Measurements from ENCODE around the gene PDE5A. TPM values are rescaled to one million over a fixed set of nuclear protein-coding genes. Genes with fewer than 3 reads are reported as not detected.
"Not testable (repeated sequence)": the region's sequence is repeated elsewhere in the genome, so short reads cannot be mapped to it uniquely, and the experiment has no call there.

The PDE5A gene
- total RNA-seq, 6 experiments from 2014 or later, result 0.56 to 2.4 (median 0.91) TPM

GRCh38 chr4:119664168-119664907 lies 35.7 kb upstream of the PDE5A start:
- Histone ChIP-seq H3K36me3 (no peaks in the 10 kb centered on the region), H3K27ac (no peak overlapping the region), H3K4me1 (no peaks in the 10 kb centered on the region), H3K9me3 (no peaks in the 10 kb centered on the region), H3K4me3 (no peak overlapping the region), H3K27me3 (no peaks in the 10 kb centered on the region)
- WGBS (ENCODE audit: insufficient coverage, low coverage, low lambda C conversion rate, missing lambda C conversion rate), result 48% methylated on average over 3 of the region's 3 CpGs
- peak in 2 of 4 donors; percentile 50 to 61 for ATAC-seq
- TF ChIP-seq, protein P1, sequence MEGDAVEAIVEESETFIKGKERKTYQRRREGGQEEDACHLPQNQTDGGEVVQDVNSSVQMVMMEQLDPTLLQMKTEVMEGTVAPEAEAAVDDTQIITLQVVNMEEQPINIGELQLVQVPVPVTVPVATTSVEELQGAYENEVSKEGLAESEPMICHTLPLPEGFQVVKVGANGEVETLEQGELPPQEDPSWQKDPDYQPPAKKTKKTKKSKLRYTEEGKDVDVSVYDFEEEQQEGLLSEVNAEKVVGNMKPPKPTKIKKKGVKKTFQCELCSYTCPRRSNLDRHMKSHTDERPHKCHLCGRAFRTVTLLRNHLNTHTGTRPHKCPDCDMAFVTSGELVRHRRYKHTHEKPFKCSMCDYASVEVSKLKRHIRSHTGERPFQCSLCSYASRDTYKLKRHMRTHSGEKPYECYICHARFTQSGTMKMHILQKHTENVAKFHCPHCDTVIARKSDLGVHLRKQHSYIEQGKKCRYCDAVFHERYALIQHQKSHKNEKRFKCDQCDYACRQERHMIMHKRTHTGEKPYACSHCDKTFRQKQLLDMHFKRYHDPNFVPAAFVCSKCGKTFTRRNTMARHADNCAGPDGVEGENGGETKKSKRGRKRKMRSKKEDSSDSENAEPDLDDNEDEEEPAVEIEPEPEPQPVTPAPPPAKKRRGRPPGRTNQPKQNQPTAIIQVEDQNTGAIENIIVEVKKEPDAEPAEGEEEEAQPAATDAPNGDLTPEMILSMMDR (IDR thresholded peaks at IDR 0.05), result peak in 1 of 4 donors; percentile 37
- TF ChIP-seq POLR2A (IDR thresholded peaks at IDR 0.05), result no peak
- intact Hi-C loops (cut with DNase I), result no loop called here
- DNase-seq, result no peak

- H3K9me3 ChIP-seq, result no peaks in the 10 kb centered on the region
- intact Hi-C loops (cut with DNase I), result no loop called here
- no peak overlapping the region for H3K4me3 ChIP-seq
- no peak overlapping the region for H3K27ac ChIP-seq
- no peaks in the 10 kb centered on the region for H3K4me1 ChIP-seq
- TF ChIP-seq POLR2A (IDR thresholded peaks at IDR 0.05), result no peak
- TF ChIP-seq, protein P1 (IDR thresholded peaks at IDR 0.05), result no peak
- no peaks in the 10 kb centered on the region for H3K36me3 ChIP-seq
- no peaks in the 10 kb centered on the region for H3K27me3 ChIP-seq
- ATAC-seq (peak in 3 of 4 donors; percentile 60 to 72 (median 67)), DNase-seq (no peak)
- WGBS (ENCODE audit: insufficient coverage, low coverage, low lambda C conversion rate, missing lambda C conversion rate), result 15% methylated on average over 1 of the region's 1 CpG
Measured at GRCh38 chr4:119663160-119663788, 34.7 kb upstream of the PDE5A start.

- DNase-seq; H3K27ac ChIP-seq; H3K27me3 ChIP-seq; H3K36me3 ChIP-seq; H3K4me3 ChIP-seq; ATAC-seq; H3K4me1 ChIP-seq; intact Hi-C loops (cut with DNase I); H3K9me3 ChIP-seq: not testable (repeated sequence)
- 80% methylated on average over 1 of the region's 2 CpGs for WGBS (ENCODE audit: insufficient coverage, low coverage, low lambda C conversion rate, missing lambda C conversion rate)
Measured at GRCh38 chr4:119662612-119663011, 34.0 kb upstream of the PDE5A start.

GRCh38 chr4:119661231-119661630 lies 32.6 kb upstream of the PDE5A start:
- TF ChIP-seq POLR2A (IDR thresholded peaks at IDR 0.05), result no peak
- TF ChIP-seq, protein P1 (IDR thresholded peaks at IDR 0.05), result no peak
- intact Hi-C loops (cut with DNase I), result no loop called here
- H3K4me3 ChIP-seq, result no peak overlapping the region
- H3K27ac ChIP-seq, result no peak overlapping the region
- DNase-seq (no peak), ATAC-seq (no peak)
- no peaks in the 10 kb centered on the region for H3K36me3 ChIP-seq
- no peaks in the 10 kb centered on the region for H3K9me3 ChIP-seq
- H3K4me1 ChIP-seq, result no peaks in the 10 kb centered on the region
- WGBS (ENCODE audit: insufficient coverage, low coverage, low lambda C conversion rate, missing lambda C conversion rate), result 10% methylated on average over 1 of the region's 1 CpG
- H3K27me3 ChIP-seq, result no peaks in the 10 kb centered on the region

GRCh38 chr4:119659576-119659975 lies 31.0 kb upstream of the PDE5A start:
- H3K9me3 ChIP-seq, result no peaks in the 10 kb centered on the region
- H3K4me1 ChIP-seq, result no peaks in the 10 kb centered on the region
- DNase-seq, result no peak
- intact Hi-C loops (cut with DNase I), result no loop called here
- no peak overlapping the region for H3K4me3 ChIP-seq
- no peak for TF ChIP-seq POLR2A (IDR thresholded peaks at IDR 0.05)
- TF ChIP-seq, protein P1 (IDR thresholded peaks at IDR 0.05), result no peak
- no peaks in the 10 kb centered on the region for H3K36me3 ChIP-seq
- no peak for ATAC-seq
- no peaks in the 10 kb centered on the region for H3K27me3 ChIP-seq
- H3K27ac ChIP-seq, result no peak overlapping the region
